Activated naive CD8-positive, alpha-beta T cell treated with anti-CD3 and anti-CD28 coated beads, Interleukin-2, amount 10 ng/mL, durations not matched to agents 7 days and 5 days (primary cell): Measurements from ENCODE around the gene EPG5. TPM values are rescaled to one million over a fixed set of nuclear protein-coding genes. Genes with fewer than 3 reads are reported as not detected.

ENCODE experiments used
- ATAC-seq: fragments of 150-1000 bp; cut with Tn5 transposase; one replicate; pipeline ENCODE4 v1.10.0; 2021; ENCODE audit warnings: low read depth, moderate library complexity
- POLR2A ChIA-PET: fragments of 350-600 bp; sonication (Branson Sonifier 250); formaldehyde crosslinking; loops from one replicate; lab custom pipeline; 2021; ENCODE audit warnings: antibody characterized with exemption; lab: Charles Lee
- DNase-seq: peaks from one replicate; pipeline ENCODE4 v3.0.0; 2021
- H3K27ac Mint-ChIP-seq: one replicate; pipeline ENCODE4 v1.8.0; 2022; ENCODE audit warnings: mild to moderate bottlenecking, mixed read lengths
- H3K27me3 Mint-ChIP-seq: one replicate; pipeline ENCODE4 v1.8.0; 2022; ENCODE audit warnings: mild to moderate bottlenecking, moderate library complexity, mixed read lengths
- H3K36me3 Mint-ChIP-seq: one replicate; pipeline ENCODE4 v1.8.0; 2021; ENCODE audit warnings: mild to moderate bottlenecking, mixed read lengths
- H3K4me1 Mint-ChIP-seq: one replicate; pipeline ENCODE4 v1.8.0; 2021; ENCODE audit warnings: mixed read lengths
- H3K4me3 Mint-ChIP-seq: one replicate; pipeline ENCODE4 v1.8.0; 2022; ENCODE audit warnings: mild to moderate bottlenecking, moderate library complexity, mixed read lengths
- H3K9me3 Mint-ChIP-seq: one replicate; pipeline ENCODE4 v1.8.0; 2021; ENCODE audit warnings: mixed read lengths
- total RNA-seq, 2 experiments: library from RNA; stranded (reverse); gene quantifications; one replicate each; pipeline ENCODE4 v1.2.3, GENCODE V29; 2021

Gene EPG5, protein sequence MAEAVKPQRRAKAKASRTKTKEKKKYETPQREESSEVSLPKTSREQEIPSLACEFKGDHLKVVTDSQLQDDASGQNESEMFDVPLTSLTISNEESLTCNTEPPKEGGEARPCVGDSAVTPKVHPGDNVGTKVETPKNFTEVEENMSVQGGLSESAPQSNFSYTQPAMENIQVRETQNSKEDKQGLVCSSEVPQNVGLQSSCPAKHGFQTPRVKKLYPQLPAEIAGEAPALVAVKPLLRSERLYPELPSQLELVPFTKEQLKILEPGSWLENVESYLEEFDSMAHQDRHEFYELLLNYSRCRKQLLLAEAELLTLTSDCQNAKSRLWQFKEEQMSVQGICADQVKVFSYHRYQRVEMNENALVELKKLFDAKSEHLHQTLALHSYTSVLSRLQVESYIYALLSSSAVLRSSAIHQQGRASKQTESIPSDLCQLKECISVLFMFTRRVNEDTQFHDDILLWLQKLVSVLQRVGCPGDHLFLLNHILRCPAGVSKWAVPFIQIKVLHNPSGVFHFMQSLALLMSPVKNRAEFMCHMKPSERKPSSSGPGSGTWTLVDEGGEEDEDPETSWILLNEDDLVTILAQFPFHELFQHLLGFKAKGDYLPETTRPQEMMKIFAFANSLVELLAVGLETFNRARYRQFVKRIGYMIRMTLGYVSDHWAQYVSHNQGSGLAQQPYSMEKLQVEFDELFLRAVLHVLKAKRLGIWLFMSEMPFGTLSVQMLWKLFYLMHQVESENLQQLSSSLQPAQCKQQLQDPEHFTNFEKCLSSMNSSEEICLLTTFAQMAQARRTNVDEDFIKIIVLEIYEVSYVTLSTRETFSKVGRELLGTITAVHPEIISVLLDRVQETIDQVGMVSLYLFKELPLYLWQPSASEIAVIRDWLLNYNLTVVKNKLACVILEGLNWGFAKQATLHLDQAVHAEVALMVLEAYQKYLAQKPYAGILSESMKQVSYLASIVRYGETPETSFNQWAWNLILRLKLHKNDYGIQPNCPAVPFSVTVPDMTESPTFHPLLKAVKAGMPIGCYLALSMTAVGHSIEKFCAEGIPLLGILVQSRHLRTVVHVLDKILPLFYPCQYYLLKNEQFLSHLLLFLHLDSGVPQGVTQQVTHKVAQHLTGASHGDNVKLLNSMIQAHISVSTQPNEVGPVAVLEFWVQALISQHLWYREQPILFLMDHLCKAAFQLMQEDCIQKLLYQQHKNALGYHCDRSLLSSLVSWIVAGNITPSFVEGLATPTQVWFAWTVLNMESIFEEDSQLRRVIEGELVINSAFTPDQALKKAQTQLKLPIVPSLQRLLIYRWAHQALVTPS (N-terminal part only)
- 10 to 100 TPM; 30.3 to 33.5 TPM for total RNA-seq

- Mint-ChIP-seq H3K27me3 (no peaks in the 10 kb centered on the region), H3K4me1 (peaks cover 28% of the 10 kb centered on the region), H3K36me3 (no peaks in the 10 kb centered on the region), H3K27ac (peak within 1 kb of the TSS; percentile 92), H3K4me3 (peak within 1 kb of the TSS; percentile 99), H3K9me3 (no peaks in the 10 kb centered on the region)
- POLR2A ChIA-PET = no interaction called here
- DNase-seq (peak; percentile 92), ATAC-seq (peak; percentile 97)
These were observed at the start of gene EPG5 for GRCh38 chr18:45967007-45967706. EPG5 (minus strand) TSS chr18:45967329; CDS start chr18:45967239, 90 bp downstream.

DNA sequence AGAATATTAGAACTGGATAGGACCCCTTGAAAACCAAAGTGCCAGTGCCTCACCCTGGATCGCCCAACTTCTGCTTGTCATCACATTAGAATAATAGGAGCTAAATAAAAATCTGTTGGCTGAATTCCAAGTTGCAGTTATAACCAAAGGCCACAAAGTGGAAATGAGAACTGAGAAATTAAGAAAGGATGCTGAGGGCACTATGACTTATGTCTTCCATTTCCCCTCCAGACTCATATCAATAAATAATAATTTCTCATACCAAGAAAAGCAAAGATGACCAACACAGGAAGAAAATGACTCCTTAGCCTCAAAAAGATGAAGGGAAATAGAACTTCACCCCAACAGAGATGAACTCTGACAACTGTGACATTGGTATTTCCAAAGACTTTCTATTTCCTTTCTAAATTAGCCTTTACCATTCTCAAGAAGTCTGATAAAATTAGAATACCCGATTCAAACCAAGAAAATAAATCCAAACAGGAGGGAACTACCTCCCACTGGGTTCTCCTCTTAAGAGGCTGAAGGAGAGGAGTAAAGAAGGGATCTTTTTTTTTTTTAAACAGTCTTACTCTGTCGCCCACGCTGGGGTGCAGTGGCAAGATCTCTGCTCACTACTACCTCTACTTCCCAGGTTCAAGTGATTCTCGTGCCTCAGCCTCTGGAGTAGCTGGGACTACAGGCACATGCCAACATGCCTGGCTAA is 46.5 kb upstream of the EPG5 start:
- H3K4me3 Mint-ChIP-seq = no peak overlapping the region
- DNase-seq (no peak), ATAC-seq (no peak)
- no peaks in the 10 kb centered on the region for H3K9me3 Mint-ChIP-seq
- peaks cover 5% of the 10 kb centered on the region for H3K4me1 Mint-ChIP-seq
- H3K27me3 Mint-ChIP-seq = no peaks in the 10 kb centered on the region
- no peak overlapping the region for H3K27ac Mint-ChIP-seq
- POLR2A ChIA-PET = interaction anchor here (0.6 kb wide), 1 partner anchor 62 kb away, joined by 4 read pairs; no protein-coding TSS in a partner anchor
- peaks cover 11% of the 10 kb centered on the region for H3K36me3 Mint-ChIP-seq

DNA sequence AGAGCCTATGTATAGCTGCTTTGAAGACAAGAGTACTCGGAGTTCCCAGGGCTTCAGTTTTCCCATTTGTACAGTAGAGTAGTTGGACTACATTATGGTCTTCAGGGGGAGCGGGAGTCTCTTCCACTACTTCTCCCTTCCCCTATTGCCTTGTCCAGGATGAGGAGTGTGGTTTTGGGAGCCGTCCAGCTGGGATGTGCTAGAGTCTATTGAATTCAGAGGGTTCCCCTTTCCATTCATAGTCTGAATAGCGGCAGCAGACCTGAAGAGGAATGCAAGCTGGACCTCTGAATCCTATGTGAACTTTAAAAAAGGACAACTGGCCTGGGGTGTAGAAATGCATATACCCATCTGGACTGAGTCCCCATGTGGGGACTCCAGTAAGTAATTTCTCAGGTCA is 43.5 kb upstream of the EPG5 start:
- H3K36me3 Mint-ChIP-seq = peaks cover 8% of the 10 kb centered on the region
- H3K27me3 Mint-ChIP-seq = no peaks in the 10 kb centered on the region
- H3K4me3 Mint-ChIP-seq = no peak overlapping the region
- H3K27ac Mint-ChIP-seq = no peak overlapping the region
- POLR2A ChIA-PET = no interaction called here
- ATAC-seq = no peak
- no peak for DNase-seq
- peaks cover 5% of the 10 kb centered on the region for H3K4me1 Mint-ChIP-seq
- no peaks in the 10 kb centered on the region for H3K9me3 Mint-ChIP-seq

DNA sequence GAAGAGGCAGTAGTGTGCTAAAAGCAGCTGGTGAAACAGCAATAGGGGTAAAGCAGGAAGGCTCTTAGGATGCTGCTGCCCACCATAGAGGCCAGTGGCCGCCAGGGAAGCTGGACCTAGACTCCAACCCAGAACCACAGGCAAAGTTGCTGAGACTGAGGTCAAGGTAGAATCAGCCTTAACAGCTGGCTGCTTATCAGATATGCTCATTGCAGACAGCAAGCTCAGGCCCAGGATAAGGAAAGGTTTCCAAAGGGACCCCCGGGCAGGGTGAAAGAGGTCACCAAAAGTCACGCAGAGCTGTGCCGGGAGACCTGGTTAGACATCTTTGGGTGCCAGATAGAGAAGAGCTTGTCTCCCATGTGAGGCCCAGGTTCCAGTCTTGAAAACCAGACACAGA is 42.9 kb upstream of the EPG5 start:
- POLR2A ChIA-PET = no interaction called here
- ATAC-seq = no peak
- no peaks in the 10 kb centered on the region for H3K27me3 Mint-ChIP-seq
- DNase-seq = no peak
- H3K9me3 Mint-ChIP-seq = no peaks in the 10 kb centered on the region
- H3K4me1 Mint-ChIP-seq = peaks cover 5% of the 10 kb centered on the region
- H3K4me3 Mint-ChIP-seq = no peak overlapping the region
- H3K36me3 Mint-ChIP-seq = peaks cover 6% of the 10 kb centered on the region
- no peak overlapping the region for H3K27ac Mint-ChIP-seq

DNA sequence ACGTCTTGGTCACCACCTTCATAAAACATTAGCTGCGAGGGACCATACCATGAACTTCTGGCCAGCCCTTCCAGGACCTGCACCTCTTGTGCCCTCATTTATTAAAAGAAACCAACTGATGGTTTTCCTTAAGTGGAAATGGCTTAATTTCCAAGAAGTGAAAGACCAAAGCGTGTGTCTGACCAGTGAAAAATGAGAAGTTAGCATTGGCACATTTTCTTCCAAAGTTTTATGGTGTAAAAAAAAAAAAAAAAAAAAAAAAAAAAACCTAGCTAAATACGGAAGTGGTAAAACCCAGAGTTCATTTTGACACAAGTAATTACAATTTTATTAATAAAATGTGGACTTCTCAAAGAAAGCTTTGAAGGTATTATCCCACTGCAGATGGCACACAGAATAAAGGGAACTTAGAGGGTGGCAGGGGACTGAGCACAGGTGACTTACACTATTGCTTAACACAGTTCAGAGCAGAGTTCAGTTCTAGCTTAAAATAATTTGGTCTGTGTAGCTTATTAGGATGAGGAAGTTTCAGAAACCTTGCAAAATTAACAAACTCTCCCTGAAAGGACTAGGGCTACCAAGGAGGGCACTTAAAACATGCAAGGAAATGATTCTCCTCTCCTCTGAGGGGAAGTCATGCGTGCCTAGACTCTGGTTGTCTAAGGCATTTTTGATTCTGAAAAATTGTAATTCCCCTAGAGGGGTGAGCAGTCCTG is 42.2 kb upstream of the EPG5 start:
- no peaks in the 10 kb centered on the region for H3K27me3 Mint-ChIP-seq
- DNase-seq (no peak), ATAC-seq (no peak)
- peaks cover 6% of the 10 kb centered on the region for H3K36me3 Mint-ChIP-seq
- POLR2A ChIA-PET = no interaction called here
- peaks cover 5% of the 10 kb centered on the region for H3K4me1 Mint-ChIP-seq
- H3K27ac Mint-ChIP-seq = no peak overlapping the region
- no peak overlapping the region for H3K4me3 Mint-ChIP-seq
- no peaks in the 10 kb centered on the region for H3K9me3 Mint-ChIP-seq

- H3K4me3 Mint-ChIP-seq = no peak overlapping the region
- POLR2A ChIA-PET = no interaction called here
- no peak for ATAC-seq
- H3K27me3 Mint-ChIP-seq = no peaks in the 10 kb centered on the region
- no peak overlapping the region for H3K27ac Mint-ChIP-seq
- no peaks in the 10 kb centered on the region for H3K9me3 Mint-ChIP-seq
- DNase-seq = no peak
- H3K36me3 Mint-ChIP-seq = peaks cover 6% of the 10 kb centered on the region
- peaks cover 3% of the 10 kb centered on the region for H3K4me1 Mint-ChIP-seq
These were observed 41.4 kb upstream of the EPG5 start for GRCh38 chr18:46008531-46008930.

DNA sequence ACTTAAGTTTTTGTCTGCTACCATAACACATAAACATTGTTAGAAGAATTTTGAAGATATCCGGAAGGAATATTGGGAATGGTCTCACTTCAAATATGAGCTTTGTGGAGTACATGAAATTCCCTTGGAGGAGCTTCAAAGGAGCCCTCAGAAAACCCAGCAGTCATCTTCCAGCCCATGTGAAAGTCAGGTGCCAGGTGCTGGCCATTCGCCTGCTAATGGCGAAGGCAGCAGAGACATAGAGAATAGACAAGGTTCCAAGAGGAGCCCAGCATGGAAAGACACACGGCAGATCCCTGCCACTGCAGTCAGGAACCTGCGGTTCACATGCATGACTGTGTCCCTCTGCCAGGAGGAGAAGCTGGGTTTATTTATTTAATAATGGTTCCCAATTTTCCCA is 40.0 kb upstream of the EPG5 start:
- ATAC-seq (no peak), DNase-seq (no peak)
- Mint-ChIP-seq H3K4me1 (no peaks in the 10 kb centered on the region), H3K36me3 (peaks cover 12% of the 10 kb centered on the region), H3K27ac (no peak overlapping the region), H3K27me3 (no peaks in the 10 kb centered on the region), H3K9me3 (peaks cover 4% of the 10 kb centered on the region), H3K4me3 (no peak overlapping the region)
- POLR2A ChIA-PET = no interaction called here

GRCh38 chr18:46002934-46003333 is 35.8 kb upstream of the EPG5 start:
- ATAC-seq = no peak
- Mint-ChIP-seq H3K4me3 (no peak overlapping the region), H3K27me3 (no peaks in the 10 kb centered on the region), H3K9me3 (peaks cover 11% of the 10 kb centered on the region), H3K27ac (no peak overlapping the region), H3K4me1 (peaks cover 21% of the 10 kb centered on the region), H3K36me3 (peaks cover 12% of the 10 kb centered on the region)
- POLR2A ChIA-PET = no interaction called here
- no peak for DNase-seq

DNA sequence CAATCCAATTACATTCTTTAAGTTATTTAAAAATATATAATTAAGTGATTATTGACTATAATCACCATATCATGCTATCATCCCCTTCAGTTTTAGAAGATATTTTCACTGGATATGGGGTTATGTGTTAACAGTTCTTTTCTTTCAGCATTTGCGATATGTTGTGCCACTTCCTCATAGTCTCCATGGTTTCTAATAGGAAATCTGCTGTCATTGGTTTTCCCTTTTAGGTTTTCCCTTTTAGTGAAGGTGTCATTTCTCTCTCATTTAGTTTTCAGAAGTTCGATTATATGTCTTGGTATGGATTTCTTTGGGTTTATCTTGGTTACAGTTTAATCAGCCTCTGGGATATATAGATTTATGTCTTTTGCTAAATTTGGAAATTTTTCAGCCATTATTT is 34.8 kb upstream of the EPG5 start:
- Mint-ChIP-seq H3K9me3 (peaks cover 11% of the 10 kb centered on the region), H3K27ac (no peak overlapping the region), H3K36me3 (peaks cover 12% of the 10 kb centered on the region), H3K27me3 (no peaks in the 10 kb centered on the region), H3K4me1 (peaks cover 25% of the 10 kb centered on the region), H3K4me3 (no peak overlapping the region)
- DNase-seq (no peak), ATAC-seq (no peak)
- POLR2A ChIA-PET = no interaction called here

GRCh38 chr18:46001074-46001473 is 33.9 kb upstream of the EPG5 start:
- peaks cover 12% of the 10 kb centered on the region for H3K36me3 Mint-ChIP-seq
- no peaks in the 10 kb centered on the region for H3K27me3 Mint-ChIP-seq
- ATAC-seq = no peak
- peaks cover 11% of the 10 kb centered on the region for H3K9me3 Mint-ChIP-seq
- no peak for DNase-seq
- H3K27ac Mint-ChIP-seq = no peak overlapping the region
- H3K4me3 Mint-ChIP-seq = no peak overlapping the region
- POLR2A ChIA-PET = no interaction called here
- peaks cover 25% of the 10 kb centered on the region for H3K4me1 Mint-ChIP-seq

DNA sequence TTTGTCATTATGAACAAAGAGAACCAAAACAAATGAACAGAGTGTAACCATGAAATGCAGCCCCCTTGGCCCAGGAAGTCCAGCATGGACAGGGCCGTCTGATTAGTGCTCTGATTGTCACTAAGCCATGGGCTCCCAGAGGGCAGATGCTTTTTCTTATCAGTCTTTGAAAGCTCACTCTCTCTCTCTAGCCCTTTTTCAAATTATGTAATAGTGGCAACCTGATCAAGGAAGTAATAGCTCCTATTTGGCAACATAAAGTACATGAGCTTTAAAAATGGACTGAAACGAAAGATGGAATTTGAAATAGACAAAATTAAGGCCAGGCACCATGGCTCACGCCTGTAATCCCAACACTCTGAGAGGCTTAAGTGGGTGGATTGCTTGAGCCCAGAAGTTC is 32.4 kb upstream of the EPG5 start:
- ATAC-seq (no peak), DNase-seq (no peak)
- peak overlapping the region; percentile 34 for H3K27ac Mint-ChIP-seq
- peaks cover 11% of the 10 kb centered on the region for H3K9me3 Mint-ChIP-seq
- H3K4me3 Mint-ChIP-seq = no peak overlapping the region
- no peaks in the 10 kb centered on the region for H3K27me3 Mint-ChIP-seq
- POLR2A ChIA-PET = no interaction called here
- H3K36me3 Mint-ChIP-seq = peaks cover 15% of the 10 kb centered on the region
- H3K4me1 Mint-ChIP-seq = peaks cover 27% of the 10 kb centered on the region

DNA sequence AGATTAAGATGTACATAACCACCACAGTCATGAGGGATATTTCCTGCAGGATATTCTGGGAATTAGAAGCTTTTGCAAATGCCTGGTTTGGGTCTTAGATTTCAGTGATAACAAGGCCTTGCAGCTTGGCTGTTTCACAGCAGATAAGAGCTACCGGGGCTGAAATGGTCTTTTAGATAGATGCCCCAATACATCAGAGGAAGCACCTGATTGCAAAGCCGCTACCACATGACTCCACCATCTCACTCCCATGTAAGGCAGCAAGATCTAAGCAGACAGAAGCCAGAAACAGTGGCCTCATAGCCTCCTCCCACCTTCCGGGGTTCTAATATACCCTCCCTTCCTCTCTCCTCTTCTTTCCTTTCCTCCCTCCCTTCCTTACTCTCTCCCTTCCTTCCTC is 31.1 kb upstream of the EPG5 start:
- Mint-ChIP-seq H3K27ac (peak overlapping the region; percentile 93), H3K4me3 (peak overlapping the region; percentile 77), H3K4me1 (peaks cover 27% of the 10 kb centered on the region), H3K9me3 (peaks cover 11% of the 10 kb centered on the region), H3K27me3 (no peaks in the 10 kb centered on the region), H3K36me3 (peaks cover 17% of the 10 kb centered on the region)
- ATAC-seq (peak; percentile 91), DNase-seq (no peak)
- POLR2A ChIA-PET = interaction anchor here (0.9 to 2.1 kb wide), 6 partner anchors 11 to 75 kb away, joined by 3 to 8 read pairs (median 6); no protein-coding TSS in a partner anchor
